Keratinocyte (primary cell): ENCODE data around the gene EIF4G2. TPM values are rescaled to one million over a fixed set of nuclear protein-coding genes. Genes with fewer than 3 reads are reported as not detected.

Source experiments
- DNase-seq: peaks from one replicate; pipeline ENCODE4 v3.0.0-alpha.2; 2011; ENCODE audit warnings: low read depth, missing footprints, low spot score
- FAIRE-seq: peaks from 2 replicates; lab custom pipeline; 2011; peaks lifted over from hg19 to GRCh38; lab: Jason Lieb, UNC
- H2AFZ ChIP-seq: 2 replicates; pipeline ENCODE4 v1.6.0; 2012; ENCODE audit warnings: low read length, control low read depth, inconsistent platforms; ENCODE audit not compliant: control insufficient read depth
- H3K27ac ChIP-seq: 2 replicates; pipeline ENCODE4 v1.5.1; 2011; ENCODE audit warnings: low read length; ENCODE audit not compliant: control insufficient read depth, insufficient read depth
- H3K27me3 ChIP-seq: 3 replicates; pipeline ENCODE4 v1.6.0; 2011; ENCODE audit warnings: low read length; ENCODE audit not compliant: control insufficient read depth, insufficient read depth; ENCODE audit errors: extremely low read depth
- H3K36me3 ChIP-seq, 2 experiments: 2 replicates in 1 of 2; 3 replicates in 1 of 2; pipeline ENCODE4 v1.5.1; 2011; ENCODE audit warnings: low read length in 2 of 2, mild to moderate bottlenecking in 1 of 2; ENCODE audit not compliant: control insufficient read depth in 2 of 2, insufficient read depth in 2 of 2; ENCODE audit errors: extremely low read depth in 1 of 2
- H3K4me1 ChIP-seq: 3 replicates; pipeline ENCODE4 v1.5.1; 2011; ENCODE audit warnings: low read length; ENCODE audit not compliant: control insufficient read depth, insufficient read depth; ENCODE audit errors: extremely low read depth
- H3K4me2 ChIP-seq: 3 replicates; pipeline ENCODE4 v1.6.0; 2011; ENCODE audit warnings: low read depth, low read length; ENCODE audit not compliant: control insufficient read depth, insufficient read depth; ENCODE audit errors: extremely low read depth
- H3K4me3 ChIP-seq, 3 experiments: fragments of 200-600 bp in 1 of 3; sonication (generic) in 1 of 3; 2 replicates in 2 of 3; 3 replicates in 1 of 3; pipeline ENCODE4 v1.5.1; 2011 to 2016; ENCODE audit warnings: low read length in 3 of 3, mild to moderate bottlenecking in 3 of 3, control low read depth in 2 of 3, inconsistent platforms in 1 of 3, low read depth in 1 of 3, mixed read lengths in 1 of 3, mixed run types in 1 of 3, moderate library complexity in 1 of 3; ENCODE audit not compliant: control insufficient read depth in 2 of 3, insufficient read depth in 2 of 3; ENCODE audit errors: extremely low read depth in 1 of 3
- H3K79me2 ChIP-seq: 2 replicates; pipeline ENCODE4 v1.6.0; 2012; ENCODE audit warnings: low read length; ENCODE audit not compliant: control insufficient read depth, insufficient read depth
- H3K9ac ChIP-seq: 3 replicates; pipeline ENCODE4 v1.6.0; 2011; ENCODE audit warnings: low read length; ENCODE audit not compliant: control insufficient read depth, insufficient read depth; ENCODE audit errors: extremely low read depth
- H3K9me1 ChIP-seq: 3 replicates; pipeline ENCODE4 v1.6.0; 2011; ENCODE audit warnings: low read length; ENCODE audit not compliant: control insufficient read depth, insufficient read depth; ENCODE audit errors: extremely low read depth
- H3K9me3 ChIP-seq: 2 replicates; pipeline ENCODE4 v1.5.1; 2012; ENCODE audit warnings: low read depth, low read length; ENCODE audit not compliant: control insufficient read depth
- H4K20me1 ChIP-seq: 3 replicates; pipeline ENCODE4 v1.6.0; 2011; ENCODE audit warnings: low read length; ENCODE audit not compliant: control insufficient read depth, insufficient read depth; ENCODE audit errors: extremely low read depth
- CTCF ChIP-seq, 3 experiments: IDR thresholded peaks in 1 of 3; conservative IDR thresholded peaks in 1 of 3; optimal IDR thresholded peaks in 1 of 3; 2 replicates in 2 of 3; 3 replicates in 1 of 3; pipeline versions ENCODE3 to v1.5.1; 2011; ENCODE audit warnings: low read length in 3 of 3, mild to moderate bottlenecking in 3 of 3, moderate library complexity in 2 of 3, control low read depth in 1 of 3, inconsistent platforms in 1 of 3; ENCODE audit not compliant: insufficient read depth in 2 of 3; ENCODE audit errors: extremely low read depth in 1 of 3
- EZH2 ChIP-seq: IDR thresholded peaks from one replicate; pipeline ENCODE4 v1.6.1; 2012; ENCODE audit warnings: inconsistent platforms, mild to moderate bottlenecking, low read length, moderate library complexity
- dilution Hi-C: fragments of 300-500 bp; cut with MboI; formaldehyde crosslinking; loops from one replicate; pipeline ENCODE4 v1.7.0; 2020; ENCODE audit warnings: low sequenced_read_pairs; ENCODE audit not compliant: extremely low pct_ligation_motif_present
- polyA plus RNA-seq, 5 experiments: library from polyadenylated mRNA; depleted of rRNA in 3 of 5; stranded (reverse) in 3 of 5; stranded (forward) in 1 of 5; unstranded in 1 of 5; fragments of >200 nt; gene quantifications; 1 replicate in 1 of 5; 2 replicates in 3 of 5; 3 replicates in 1 of 5; pipeline versions ENCODE4 v1.2.1 to v1.2.3, GENCODE V29; 2011 to 2012; ENCODE audit warnings: missing spikeins in 2 of 5, low read depth in 1 of 5, low replicate concordance in 1 of 5

Gene EIF4G2
- polyA plus RNA-seq, 1 donor (not counting 4 experiments of a cell fraction or from before 2014, with no cell fraction given) = 643 TPM

DNA sequence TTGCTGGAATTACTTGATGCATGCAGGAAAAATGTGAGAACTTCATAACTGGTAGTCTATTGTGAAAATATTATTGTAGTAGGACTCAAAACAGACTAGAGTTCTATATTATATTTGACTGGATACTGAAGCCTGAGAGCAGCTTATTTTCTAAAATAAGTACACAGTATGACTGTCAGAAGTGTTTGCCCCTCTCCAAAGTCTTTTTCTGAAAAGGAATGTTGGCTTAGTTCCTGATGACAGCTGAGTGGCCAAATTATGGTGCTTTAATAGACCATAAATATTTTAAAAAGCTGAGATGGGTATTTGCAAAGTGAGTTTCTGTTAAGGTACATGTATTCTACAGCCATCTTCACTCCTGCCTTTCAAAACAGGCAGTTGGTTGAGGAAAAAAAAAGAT lies 36.1 kb upstream of the EIF4G2 start:
- H3K9me3 ChIP-seq = no peaks in the 10 kb centered on the region
- no peak overlapping the region for H3K4me2 ChIP-seq
- H3K4me1 ChIP-seq = peaks cover 5% of the 10 kb centered on the region
- no peaks in the 10 kb centered on the region for H4K20me1 ChIP-seq
- H3K9ac ChIP-seq = no peak overlapping the region
- dilution Hi-C loops = no loop called here
- H3K9me1 ChIP-seq = no peaks in the 10 kb centered on the region
- no peak overlapping the region for H2AFZ ChIP-seq
- no peak overlapping the region for H3K27ac ChIP-seq
- H3K79me2 ChIP-seq = no peaks in the 10 kb centered on the region
- H3K4me3 ChIP-seq = no peak overlapping the region
- TF ChIP-seq EZH2 = no peak
- TF ChIP-seq CTCF (optimal IDR thresholded peaks at IDR 0.05 in 1 of 3, IDR thresholded peaks at IDR 0.05 in 1 of 3, conservative IDR thresholded peaks at IDR 0.05 in 1 of 3; ENCODE audit: extremely low read depth in 1 of 3, insufficient read depth in 2 of 3, low read length in 3 of 3) = no peak
- H3K27me3 ChIP-seq = no peaks in the 10 kb centered on the region
- DNase-seq (no peak), FAIRE-seq (no peak)
- no peaks in the 10 kb centered on the region for H3K36me3 ChIP-seq

- no peak overlapping the region for H3K4me2 ChIP-seq
- H2AFZ ChIP-seq = no peak overlapping the region
- no peaks in the 10 kb centered on the region for H3K36me3 ChIP-seq
- H3K9ac ChIP-seq = no peak overlapping the region
- DNase-seq = no peak
- peaks cover 5% of the 10 kb centered on the region for H3K4me1 ChIP-seq
- FAIRE-seq = no peak
- H3K4me3 ChIP-seq = no peak overlapping the region
- dilution Hi-C loops = no loop called here
- no peaks in the 10 kb centered on the region for H3K9me1 ChIP-seq
- H4K20me1 ChIP-seq = no peaks in the 10 kb centered on the region
- TF ChIP-seq EZH2 (no peak), CTCF (optimal IDR thresholded peaks at IDR 0.05 in 1 of 3, IDR thresholded peaks at IDR 0.05 in 1 of 3, conservative IDR thresholded peaks at IDR 0.05 in 1 of 3; ENCODE audit: extremely low read depth in 1 of 3, insufficient read depth in 2 of 3, low read length in 3 of 3) (no peak)
- H3K9me3 ChIP-seq = no peaks in the 10 kb centered on the region
- H3K79me2 ChIP-seq = no peaks in the 10 kb centered on the region
- no peak overlapping the region for H3K27ac ChIP-seq
- H3K27me3 ChIP-seq = no peaks in the 10 kb centered on the region
Measured at GRCh38 chr11:10844356-10844755, 35.6 kb upstream of the EIF4G2 start.
